Urinary bladder (tissue), 4 donors: ENCODE measurements around the gene KIF21B. TPM values are rescaled to one million over a fixed set of nuclear protein-coding genes. Genes with fewer than 3 reads are reported as not detected.
"Not testable (repeated sequence)": the region's sequence is repeated elsewhere in the genome, so short reads cannot be mapped to it uniquely, and the experiment has no call there.

Source experiments
- DNase-seq: peaks from one replicate; pipeline ENCODE4 v3.0.0-alpha.2; 2015; ENCODE audit errors: extremely low spot score
- H3K27ac ChIP-seq: one replicate; pipeline ENCODE4 v1.5.1; 2013; ENCODE audit warnings: low read depth, mild to moderate bottlenecking, moderate library complexity
- H3K36me3 ChIP-seq: one replicate; pipeline ENCODE4 v1.6.1; 2013; ENCODE audit warnings: mild to moderate bottlenecking, moderate library complexity; ENCODE audit not compliant: insufficient read depth
- H3K4me1 ChIP-seq: one replicate; pipeline ENCODE4 v1.6.1; 2013; ENCODE audit warnings: mild to moderate bottlenecking, moderate library complexity; ENCODE audit not compliant: insufficient read depth
- H3K4me3 ChIP-seq: one replicate; pipeline ENCODE4 v1.5.1; 2013; ENCODE audit warnings: low read depth, low read length
- WGBS: extraction: QIAGEN DNeasy Blood & Tissue Kit; methylation state at CpG from one replicate; pipeline ENCODE4 v1.1.7; 2013; 5-methylcytosine and 5-hydroxymethylcytosine counted together
- polyA plus RNA-seq: library from polyadenylated mRNA; stranded (reverse); fragments of 200-250 nt; gene quantifications from one replicate; pipeline ENCODE4 v1.2.3, GENCODE V29; 2013
- total RNA-seq: library from RNA; depleted of rRNA; stranded (reverse); fragments of >200 nt; gene quantifications from one replicate; pipeline ENCODE4 v1.2.3, GENCODE V29; 2014
- donor health status: healthy with polysubstance abuse.
- donor health status: healthy.

KIF21B gene
- total and polyA plus RNA-seq, 2 donors, result 1.0 to 1.5 TPM

DNA sequence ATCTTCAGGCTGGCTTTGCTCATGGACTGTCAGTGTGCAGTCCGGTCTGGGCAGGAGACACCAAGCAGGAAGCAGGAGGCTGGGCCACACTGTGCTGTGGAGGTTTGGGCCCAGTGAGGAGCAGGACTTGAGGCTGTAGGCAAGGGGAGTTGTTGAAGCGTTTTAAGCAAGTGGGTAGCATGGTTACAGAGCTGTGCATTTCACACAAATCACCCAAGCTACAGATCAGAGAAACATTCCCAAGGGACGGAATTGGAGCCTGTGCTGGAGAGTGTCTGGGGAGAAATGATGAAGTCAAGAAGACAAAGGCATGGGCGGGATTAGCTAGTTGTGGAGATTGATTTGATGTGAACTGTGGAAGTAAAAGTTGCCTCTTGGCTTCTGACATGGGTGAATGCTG, 60.9 kb downstream of the KIF21B start:
- H3K27ac ChIP-seq, result no peak overlapping the region
- DNase-seq, result no peak
- whole genome bisulfite sequencing, result 78% methylated on average over 4 of the region's 4 CpGs
- no peaks in the 10 kb centered on the region for H3K36me3 ChIP-seq
- no peak overlapping the region for H3K4me3 ChIP-seq
- no peaks in the 10 kb centered on the region for H3K4me1 ChIP-seq

DNA sequence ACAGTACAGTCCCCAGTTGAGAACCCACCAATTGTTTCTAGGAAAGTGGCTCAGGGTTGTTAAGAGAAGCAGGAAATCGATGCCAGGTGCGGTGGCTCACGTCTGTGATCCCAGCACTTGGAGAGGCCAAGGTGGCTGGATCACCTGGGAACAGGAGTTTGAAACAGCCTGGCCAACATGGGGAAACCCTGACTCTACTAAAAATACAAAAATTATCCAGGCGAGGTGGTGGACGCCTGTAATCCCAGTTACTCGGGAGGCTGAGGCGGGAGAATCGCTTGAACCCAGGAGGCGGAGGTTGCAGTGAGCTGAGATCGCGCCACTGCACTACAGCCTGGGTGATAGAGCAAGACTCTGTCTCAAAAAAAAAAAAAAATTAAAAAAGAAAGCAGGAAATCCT, 61.4 kb downstream of the KIF21B start:
- not testable (repeated sequence) for DNase-seq, H3K36me3 ChIP-seq, H3K27ac ChIP-seq, H3K4me3 ChIP-seq, H3K4me1 ChIP-seq
- WGBS, result 95% methylated on average over 11 of the region's 11 CpGs

DNA sequence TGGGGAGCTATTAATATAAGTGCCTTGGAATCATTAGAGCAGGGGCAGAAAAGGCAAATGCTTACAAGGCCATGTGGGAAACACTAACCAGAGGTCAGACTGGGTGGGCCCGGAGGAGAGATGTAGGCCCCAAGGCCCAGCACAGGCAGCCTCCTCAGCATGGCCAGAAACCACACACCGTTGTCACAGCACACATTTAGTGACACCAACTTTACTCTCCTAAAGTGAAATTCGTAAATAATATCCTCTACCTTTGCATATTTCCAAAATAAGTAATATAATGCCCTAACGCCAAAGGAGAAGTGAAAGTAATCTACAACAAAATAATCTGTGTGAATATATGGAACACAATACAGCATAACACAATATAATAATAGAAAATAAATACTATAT, 62.6 kb downstream of the KIF21B start:
- Histone ChIP-seq H3K4me3 (no peak overlapping the region), H3K27ac (no peak overlapping the region), H3K4me1 (no peaks in the 10 kb centered on the region), H3K36me3 (no peaks in the 10 kb centered on the region)
- 94% methylated on average over 4 of the region's 4 CpGs for WGBS
- no peak for DNase-seq

DNA sequence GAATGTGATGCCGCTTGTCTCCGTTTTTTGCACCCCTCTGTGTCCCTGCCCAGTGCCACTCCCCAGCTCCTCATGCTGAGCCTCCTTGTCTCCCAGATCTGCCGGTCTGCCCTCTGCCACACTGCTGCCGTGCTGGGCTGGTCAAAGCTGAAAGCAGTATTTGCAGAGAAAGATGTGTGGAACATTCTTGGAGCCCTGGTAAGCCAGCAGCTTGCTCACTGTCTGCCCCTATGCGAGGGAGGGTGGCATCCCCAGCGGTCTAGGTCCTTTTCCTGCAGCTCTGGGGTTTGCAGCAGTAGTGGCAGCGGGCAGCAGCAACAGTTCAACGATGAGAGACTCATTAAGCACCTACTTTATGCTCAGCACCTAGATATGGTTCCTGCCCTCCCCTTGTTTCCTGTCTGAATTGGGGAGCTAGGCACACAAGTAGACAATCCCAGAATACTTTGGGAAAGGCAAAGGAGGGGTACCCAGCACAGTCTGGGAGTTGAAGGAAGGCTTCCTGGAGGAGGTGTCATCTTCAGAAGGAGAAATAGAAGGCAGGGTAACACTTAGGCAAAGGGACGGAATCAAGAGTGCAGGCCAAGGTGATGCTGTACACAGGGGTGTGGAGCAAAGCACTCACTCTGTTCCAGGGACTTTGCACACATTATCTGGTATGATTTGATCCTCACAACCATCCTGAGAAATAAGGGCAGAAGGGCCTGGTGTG, 63.1 kb downstream of the KIF21B start:
- Histone ChIP-seq H3K4me1 (no peaks in the 10 kb centered on the region), H3K27ac (no peak overlapping the region), H3K36me3 (no peaks in the 10 kb centered on the region), H3K4me3 (no peak overlapping the region)
- 73% methylated on average over 9 of the region's 9 CpGs for WGBS
- no peak for DNase-seq

DNA sequence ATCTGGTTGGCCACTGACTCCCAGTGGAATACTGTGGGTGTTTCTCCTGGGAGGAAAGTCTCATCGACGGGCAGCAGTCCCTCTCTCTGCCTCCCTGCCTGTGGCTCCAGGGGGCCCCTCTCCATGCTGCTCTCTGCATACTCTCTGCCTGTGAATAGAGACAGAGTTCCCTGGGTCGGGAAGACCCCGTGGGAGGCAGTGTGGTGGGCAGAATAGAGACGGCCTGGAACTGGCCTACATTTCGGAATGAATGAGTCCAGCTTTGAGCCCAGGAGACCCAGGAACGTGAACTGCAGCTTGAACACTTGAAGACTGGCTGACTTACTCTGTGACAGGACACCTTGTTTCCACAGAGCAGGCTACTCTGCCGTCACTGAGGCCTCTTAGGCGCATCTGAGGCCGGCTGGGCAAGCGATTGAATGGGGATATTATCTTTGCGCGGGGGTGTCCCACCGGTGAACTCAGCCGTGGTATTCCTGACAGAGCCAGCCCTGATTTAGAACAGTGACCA, 64.0 kb downstream of the KIF21B start:
- no peak for DNase-seq

DNA sequence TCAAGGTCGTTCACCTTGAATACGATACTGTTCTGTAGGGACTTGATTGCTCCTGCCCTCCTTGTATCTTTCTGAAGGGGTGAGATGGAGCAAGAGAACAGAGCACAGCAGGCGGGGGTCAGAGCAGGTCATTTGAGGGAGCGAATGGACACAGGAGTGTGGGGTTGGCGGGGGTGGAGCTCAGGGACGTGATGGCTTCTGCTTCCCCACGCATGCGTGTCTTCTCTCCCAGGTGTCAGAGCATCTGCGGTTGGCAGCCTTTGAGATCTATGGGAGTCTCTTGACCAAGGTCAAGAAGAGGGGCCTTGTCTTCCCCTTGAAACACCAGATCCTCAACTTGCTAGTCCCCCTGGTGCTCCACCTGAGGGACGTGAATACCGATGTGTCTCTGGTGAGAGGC, 64.9 kb downstream of the KIF21B start:
- no peak overlapping the region for H3K27ac ChIP-seq
- H3K36me3 ChIP-seq, result no peaks in the 10 kb centered on the region
- WGBS, result 96% methylated on average over 11 of the region's 11 CpGs
- no peak overlapping the region for H3K4me3 ChIP-seq
- H3K4me1 ChIP-seq, result no peaks in the 10 kb centered on the region
- no peak for DNase-seq

More for the DNA sequence above, 64.0 kb downstream of the KIF21B start:
- no peak overlapping the region for H3K27ac ChIP-seq
- 61% methylated on average over 15 of the region's 15 CpGs for WGBS
- no peaks in the 10 kb centered on the region for H3K4me1 ChIP-seq
- H3K36me3 ChIP-seq, result no peaks in the 10 kb centered on the region
- no peak overlapping the region for H3K4me3 ChIP-seq

DNA sequence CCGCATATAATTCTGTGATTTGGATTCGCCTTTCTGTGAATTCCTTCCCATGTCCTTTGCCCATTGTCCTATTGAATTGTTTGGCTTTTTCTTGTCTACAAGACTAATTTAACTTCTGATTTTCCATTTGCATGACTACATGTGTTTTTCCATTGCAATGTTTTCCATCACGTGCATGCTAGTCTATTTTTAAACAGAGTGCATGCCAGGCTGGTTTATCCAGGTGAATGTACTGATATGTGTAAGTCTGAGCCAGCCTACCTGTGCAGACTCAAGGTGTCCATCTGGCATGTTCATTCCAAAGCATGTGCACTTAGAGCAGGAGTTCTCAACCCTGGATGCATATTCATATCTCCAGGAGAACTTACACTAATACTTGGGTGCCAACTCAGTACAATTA, 69.1 kb downstream of the KIF21B start:
- Histone ChIP-seq H3K27ac (no peak overlapping the region), H3K4me1 (no peaks in the 10 kb centered on the region)
- WGBS, result 87% methylated on average over 3 of the region's 3 CpGs

DNA sequence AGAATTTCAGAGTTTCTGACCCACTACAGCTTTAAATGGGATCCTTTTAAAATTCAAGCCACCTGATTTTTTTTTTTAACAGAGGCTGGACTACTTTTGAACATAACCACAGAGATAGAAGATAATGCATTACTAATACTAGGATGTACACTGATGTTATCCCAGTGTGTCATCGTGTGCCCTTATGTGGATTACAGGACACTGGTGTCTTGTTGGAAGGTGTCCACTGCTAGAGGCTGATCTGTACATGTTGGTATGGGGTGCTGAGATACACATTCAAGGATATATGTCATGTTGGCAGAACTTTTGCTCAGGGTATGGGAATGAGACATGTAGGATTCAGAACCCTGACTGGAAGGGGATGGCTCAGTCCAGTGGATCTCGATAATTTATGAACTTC, 72.5 kb downstream of the KIF21B start:
- DNase-seq, result no peak
- WGBS, result 83% methylated on average over 2 of the region's 2 CpGs
- no peak overlapping the region for H3K27ac ChIP-seq
- H3K4me1 ChIP-seq, result no peaks in the 10 kb centered on the region
- no peaks in the 10 kb centered on the region for H3K36me3 ChIP-seq
- no peak overlapping the region for H3K4me3 ChIP-seq

More for the DNA sequence above, 69.1 kb downstream of the KIF21B start:
- Histone ChIP-seq H3K4me3 (no peak overlapping the region), H3K36me3 (no peaks in the 10 kb centered on the region)
- DNase-seq, result no peak

DNA sequence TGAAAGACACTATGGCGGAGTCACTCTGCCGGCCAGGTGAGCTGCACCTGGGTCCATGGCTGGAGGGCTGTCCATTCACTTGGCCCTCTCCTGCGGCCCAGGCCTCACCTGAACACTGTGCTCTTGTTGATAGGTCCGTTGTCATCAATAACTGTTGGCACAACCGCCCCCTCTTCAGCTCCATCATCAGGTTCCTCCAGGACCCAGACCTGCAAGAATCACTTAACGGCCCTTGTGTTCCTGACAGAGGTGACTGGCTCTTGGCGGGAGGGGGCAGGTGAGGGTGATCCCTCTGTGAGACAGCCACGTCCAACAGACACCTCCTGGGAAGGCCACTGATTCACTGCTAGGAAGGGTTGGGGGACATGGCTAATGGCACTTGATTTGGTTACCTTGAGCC, 73.9 kb downstream of the KIF21B start:
- WGBS, result 91% methylated on average over 8 of the region's 8 CpGs
- H3K4me1 ChIP-seq, result no peaks in the 10 kb centered on the region
- no peak overlapping the region for H3K27ac ChIP-seq
- H3K36me3 ChIP-seq, result no peaks in the 10 kb centered on the region
- DNase-seq, result no peak
- no peak overlapping the region for H3K4me3 ChIP-seq

DNA sequence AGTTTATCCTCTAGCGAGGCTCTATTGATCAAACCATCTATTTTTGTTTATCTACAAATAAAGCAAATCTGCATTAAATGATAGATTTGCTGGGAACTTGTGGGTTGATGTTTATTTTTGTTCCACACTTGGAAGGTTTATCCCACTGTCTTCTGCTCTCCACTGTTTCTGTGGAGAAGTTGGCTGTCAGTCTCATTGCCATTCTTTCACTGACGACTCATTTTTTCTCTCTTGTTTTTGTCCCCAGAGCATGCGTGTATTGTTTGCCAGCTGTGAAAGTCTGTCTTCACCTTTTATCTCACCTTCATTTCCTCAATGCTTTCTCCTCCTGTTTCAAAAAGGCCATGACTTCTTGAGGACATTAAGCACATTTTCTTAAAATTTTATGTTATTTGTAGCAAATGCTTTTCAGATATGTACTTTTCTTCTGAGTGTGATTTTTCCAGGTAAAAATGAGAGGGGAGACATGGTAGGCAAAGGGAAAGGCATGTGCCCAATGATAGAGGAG, 76.4 kb downstream of the KIF21B start:
- Histone ChIP-seq H3K36me3 (no peaks in the 10 kb centered on the region), H3K4me3 (no peak overlapping the region), H3K27ac (no peak overlapping the region), H3K4me1 (no peaks in the 10 kb centered on the region)
- DNase-seq, result no peak
- 95% methylated on average over 3 of the region's 3 CpGs for WGBS

DNA sequence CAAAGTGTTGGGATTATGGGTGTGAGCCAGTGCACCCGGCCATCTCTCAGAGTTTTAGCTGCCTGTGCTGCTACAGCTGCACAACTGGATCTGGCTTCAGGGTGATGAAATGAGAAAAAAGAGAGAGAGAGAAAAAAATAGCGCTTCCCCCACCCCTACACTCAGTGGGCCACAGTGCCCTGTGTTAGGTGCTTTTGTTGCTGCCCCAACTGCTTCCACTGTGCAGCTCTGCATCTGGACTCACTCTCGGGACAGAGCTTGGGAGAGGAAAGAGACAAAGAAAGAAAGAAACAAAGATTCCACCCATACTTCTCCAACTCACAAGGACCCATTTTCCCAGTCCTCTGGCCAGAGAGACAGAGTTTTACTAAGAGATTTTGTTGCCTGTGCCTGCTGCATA, 78.4 kb downstream of the KIF21B start:
- H3K36me3 ChIP-seq, result no peaks in the 10 kb centered on the region
- no peak overlapping the region for H3K27ac ChIP-seq
- no peaks in the 10 kb centered on the region for H3K4me1 ChIP-seq
- no peak overlapping the region for H3K4me3 ChIP-seq
- no peak for DNase-seq
- 75% methylated on average over 3 of the region's 3 CpGs for whole genome bisulfite sequencing

DNA sequence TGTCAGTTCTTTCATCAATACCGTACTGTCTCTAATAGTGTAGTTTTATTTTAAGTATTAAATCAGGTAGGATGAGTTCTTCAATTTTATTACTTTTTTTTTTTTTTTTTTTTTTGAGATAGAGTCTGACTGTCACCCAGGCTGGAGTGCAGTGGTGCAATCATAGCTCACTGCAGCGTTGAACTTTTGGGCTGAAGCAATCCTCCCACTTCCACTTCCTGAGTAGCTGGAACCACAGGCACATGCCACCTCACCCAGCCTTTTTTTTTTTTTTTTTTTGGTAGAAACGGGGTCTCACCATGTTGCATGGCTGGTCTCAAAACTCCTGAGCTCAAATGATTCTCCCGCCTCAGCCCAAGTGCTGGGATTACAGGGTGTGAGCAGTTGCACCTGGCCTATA, 84.6 kb downstream of the KIF21B start:
- DNase-seq, result no peak
- 67% methylated on average over 4 of the region's 4 CpGs for WGBS
- no peaks in the 10 kb centered on the region for H3K36me3 ChIP-seq
- H3K4me3 ChIP-seq, result no peak overlapping the region
- H3K4me1 ChIP-seq, result no peaks in the 10 kb centered on the region
- H3K27ac ChIP-seq, result no peak overlapping the region

DNA sequence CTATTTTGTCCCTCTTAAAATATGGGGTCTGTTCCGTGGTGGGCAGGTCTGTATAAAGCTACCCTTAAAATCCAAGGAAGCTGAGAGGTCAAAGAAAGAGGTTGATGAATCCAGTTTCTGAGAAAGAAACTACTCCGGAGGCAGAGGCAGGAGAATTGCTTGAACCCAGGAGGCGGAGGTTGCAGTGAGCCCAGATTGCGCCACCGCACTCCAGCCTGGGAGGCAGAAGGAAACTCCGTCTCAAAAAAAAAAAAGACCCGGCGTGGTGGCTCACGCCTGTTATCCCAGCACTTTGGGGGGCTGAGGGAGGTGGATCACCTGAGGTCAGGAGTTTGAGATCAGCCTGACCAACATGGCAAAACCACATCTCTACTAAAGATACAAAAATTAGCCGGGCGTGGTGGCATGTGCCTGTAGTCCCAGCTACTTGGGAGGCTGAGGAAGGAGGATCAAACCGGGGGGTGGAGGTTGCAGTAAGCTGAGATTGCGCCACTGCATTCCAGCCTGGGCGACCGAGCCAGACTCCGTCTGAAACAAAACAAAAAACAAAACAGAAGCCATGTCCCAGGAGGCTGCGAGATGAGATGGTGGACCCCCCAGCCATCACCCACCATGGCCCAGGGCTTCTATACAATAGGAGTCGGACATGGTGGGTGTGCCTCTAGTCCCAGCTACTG, 88.1 kb downstream of the KIF21B start:
- H3K36me3 ChIP-seq, H3K4me3 ChIP-seq, H3K27ac ChIP-seq, H3K4me1 ChIP-seq, DNase-seq: not testable (repeated sequence)
- 92% methylated on average over 18 of the region's 18 CpGs for WGBS

DNA sequence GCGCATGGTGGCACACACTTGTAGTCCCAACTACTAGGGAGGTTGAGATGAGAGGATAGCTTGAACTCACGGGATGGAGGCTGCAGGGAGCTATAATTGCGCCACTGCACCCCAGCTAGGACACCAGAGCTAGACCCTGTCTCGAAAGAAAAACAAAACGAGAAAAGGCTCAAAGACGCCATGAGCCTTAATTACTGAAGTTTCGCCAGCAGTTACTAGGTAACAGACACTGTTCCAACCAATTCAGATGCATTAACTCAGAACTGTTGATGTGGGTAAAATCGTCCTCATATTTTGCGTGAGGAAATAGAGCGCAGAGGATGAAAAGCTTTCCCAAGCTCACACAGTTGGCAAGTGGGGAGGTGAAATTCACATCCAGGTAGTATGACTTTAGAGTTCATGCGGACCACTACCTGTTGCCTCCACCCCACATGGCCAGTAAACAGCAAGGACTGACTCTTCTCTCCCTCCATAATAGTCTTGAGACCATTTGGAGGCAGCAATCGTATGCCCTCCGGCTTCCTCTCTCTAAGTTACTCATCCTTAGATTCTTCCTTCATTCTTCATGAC, 88.8 kb downstream of the KIF21B start:
- 94% methylated on average over 13 of the region's 13 CpGs for WGBS
- DNase-seq, result no peak
- Histone ChIP-seq H3K4me1 (no peaks in the 10 kb centered on the region), H3K36me3 (no peaks in the 10 kb centered on the region), H3K4me3 (no peak overlapping the region), H3K27ac (no peak overlapping the region)
